ENCODE results near the gene CEP85L.
A peak's percentile ranks its signal among the peaks of the same experiment; 100 is the strongest.

CEP85L gene

DNA sequence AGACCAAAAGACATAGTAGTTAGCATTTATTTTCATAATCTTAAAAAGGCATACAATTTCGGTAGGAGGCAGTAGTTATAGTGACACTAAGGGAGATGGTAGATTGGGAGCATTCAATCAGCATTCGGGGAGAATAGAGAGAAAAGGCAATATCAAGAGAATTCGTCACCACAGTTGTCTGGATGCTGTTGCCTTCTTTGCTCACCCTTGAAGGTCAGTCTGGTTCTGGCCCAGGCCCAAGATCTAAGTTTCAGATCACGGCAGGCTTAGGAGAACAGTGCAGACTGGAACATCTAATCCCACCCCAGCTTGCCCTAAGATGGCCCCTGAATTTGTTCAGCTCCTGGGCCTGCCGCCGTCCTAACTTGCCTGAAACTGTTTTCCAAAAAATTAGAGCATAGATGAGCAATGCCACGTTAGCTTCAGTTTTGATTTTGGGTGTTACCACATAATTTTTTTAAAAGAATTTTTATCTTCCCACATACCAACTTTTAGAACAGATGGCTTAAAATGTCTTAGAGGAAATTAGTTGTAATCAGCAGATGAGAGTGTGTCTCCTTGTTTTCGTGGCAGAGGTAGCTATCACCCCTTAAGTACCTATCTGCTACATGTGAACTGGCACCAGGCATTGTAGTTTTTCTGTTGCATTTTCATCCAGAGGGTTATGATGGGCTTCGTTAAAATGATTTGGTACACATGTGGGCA, 8.3 kb upstream of the CEP85L start:
- no peak for DNase-seq

DNA sequence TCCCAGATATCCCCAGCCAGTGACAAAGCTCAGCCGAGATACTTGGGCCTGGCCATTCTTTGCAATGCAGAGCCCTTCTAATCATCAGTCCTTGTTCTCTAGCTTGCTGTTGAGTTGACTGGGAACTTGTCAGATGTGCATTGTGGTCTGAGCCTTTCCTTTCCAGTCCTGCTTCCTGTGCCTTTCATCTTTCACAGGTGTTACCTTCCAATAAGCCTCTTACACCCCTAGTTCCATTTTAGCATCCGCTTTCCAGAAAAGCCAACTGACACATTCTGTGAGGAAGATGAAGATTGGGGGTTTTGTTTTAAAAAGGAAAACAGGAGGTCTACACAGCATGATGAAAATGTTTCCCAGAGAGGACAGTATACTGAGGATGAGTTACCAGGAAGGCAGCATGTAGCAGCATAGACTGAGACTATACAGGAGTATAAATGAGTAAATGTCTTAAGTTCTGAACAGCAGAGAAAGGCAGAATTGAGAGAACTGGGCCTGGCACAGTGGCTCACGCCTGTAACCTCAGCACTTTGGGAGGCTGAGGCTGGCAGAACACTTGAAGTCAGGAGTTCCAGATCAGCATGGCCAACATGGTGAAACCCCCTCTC, 5.6 kb upstream of the CEP85L start:
- no peak for DNase-seq

DNA sequence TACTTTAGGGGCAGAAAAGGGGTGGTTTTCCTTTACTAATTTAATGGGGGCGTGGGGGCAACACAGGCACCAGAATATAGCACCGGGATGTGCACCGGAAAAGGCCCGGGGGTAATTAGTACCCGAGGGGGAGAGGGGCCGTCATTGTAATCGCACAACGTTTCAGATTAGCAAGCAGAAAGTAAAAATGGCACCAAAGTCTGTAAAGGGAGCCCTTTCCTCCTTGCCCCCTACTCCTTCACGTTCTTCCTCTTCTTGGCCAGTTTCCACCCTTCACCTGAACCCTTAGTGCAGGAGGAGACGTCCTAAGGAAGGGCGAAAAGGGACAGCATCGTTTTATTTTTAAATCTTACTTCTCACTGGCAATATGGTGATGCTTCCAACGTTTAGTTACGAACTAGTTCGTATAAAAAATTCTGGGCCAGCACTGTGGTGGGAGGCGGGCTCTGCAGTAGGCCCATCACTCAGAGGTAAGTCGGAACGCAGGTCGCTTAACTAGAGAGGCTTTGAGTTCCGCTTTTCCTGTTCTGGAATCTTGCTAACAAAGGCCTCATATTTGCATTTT, 742 bp upstream of the CEP85L start:
- DNase-seq, result no peak

DNA sequence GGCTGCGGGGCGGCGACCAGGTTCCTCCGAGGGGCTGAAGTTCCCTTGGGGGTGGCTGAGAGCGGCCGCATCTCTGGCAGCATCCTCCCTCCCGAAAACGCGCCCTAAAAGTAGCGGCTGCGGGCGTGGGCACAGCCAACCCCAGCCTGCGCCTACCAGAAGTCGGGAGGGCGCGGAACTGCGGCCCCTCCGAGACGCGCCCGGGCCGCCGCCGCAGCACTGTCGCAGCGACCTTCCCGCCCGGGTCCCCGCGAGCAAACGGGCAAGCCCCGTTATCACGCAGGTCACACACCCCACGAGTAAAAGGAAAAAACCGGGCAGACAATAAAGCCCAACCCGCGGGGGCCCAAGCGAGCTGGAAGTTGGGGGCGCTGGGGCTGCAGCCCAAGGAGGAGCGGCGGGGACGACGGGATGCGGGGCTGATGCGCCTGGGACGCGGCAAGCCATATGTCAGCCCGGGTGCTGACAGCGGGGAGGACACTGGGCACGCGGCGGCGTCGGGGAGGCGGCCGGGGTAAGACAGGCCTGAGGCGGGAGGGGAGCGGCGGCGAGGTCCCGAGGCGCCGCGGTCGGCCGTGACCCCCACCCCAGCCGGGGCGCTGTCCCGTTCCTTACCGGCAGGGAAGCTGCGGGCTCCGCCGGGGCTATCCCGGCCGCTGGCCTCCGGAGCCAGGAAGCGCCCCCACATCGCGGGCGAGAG, 659 bp downstream of the CEP85L start:
- DNase-seq, result peak; percentile 15

DNA sequence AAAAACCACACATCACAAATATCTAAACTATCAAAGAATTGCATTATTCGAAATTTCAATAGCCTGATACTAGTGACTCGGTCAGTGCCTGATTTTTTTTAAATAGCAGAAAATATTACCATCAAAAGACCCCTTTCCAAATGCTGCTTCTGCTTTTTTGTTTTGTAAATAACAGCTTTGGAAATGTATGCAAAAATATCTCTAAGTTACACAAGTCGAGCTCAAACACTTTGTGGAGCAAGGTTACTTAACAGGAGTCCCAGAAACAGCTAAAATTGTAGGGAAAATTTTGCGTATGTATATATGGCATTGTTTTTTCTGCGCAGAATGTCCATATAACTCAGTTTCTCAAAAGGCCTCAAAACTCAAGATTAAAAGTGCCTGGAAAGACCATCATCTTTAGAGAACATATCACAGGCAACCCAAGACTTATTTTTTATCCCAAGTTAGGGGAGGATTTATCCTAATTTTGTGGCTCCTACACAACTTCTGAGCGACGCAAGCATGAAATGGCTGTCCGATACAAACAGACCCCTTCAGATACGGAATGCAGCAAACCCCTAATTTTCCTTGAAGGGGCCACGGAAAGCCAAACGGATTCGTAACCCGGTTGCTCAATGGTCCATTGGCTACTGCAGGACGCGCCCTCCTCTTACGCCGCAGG, 1.3 kb downstream of the CEP85L start:
- DNase-seq, result no peak

DNA sequence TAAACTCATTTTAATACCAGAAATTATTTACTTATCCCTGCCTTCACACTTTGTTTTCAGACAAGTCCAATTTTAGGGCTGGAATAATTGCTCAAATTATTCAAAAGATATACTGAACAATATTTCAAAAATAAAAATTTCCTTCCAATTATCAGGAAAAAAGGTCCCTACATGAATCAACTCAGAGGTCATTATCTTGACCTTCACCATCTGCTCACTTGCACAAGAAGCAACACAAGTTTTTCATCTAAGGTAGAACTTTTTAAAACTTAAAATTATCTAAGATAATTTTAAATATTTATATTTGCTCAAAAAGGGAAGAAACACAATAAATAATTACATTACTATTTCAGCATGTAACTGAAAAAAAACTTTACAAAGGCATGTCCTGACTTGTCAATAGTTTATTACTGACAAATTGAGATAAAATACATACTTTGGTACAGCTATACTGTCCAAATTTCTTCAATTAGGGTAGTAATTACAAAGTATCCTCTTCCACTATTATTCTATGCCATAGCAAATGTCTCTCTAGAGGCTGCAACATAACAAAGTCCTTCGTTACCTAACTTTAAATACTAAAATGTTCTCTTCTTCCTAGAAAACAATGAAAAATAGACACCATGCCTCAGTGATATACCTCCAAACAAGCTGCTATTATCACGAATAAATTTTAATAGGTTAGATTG, 2.4 kb downstream of the CEP85L start:
- no peak for DNase-seq

DNA sequence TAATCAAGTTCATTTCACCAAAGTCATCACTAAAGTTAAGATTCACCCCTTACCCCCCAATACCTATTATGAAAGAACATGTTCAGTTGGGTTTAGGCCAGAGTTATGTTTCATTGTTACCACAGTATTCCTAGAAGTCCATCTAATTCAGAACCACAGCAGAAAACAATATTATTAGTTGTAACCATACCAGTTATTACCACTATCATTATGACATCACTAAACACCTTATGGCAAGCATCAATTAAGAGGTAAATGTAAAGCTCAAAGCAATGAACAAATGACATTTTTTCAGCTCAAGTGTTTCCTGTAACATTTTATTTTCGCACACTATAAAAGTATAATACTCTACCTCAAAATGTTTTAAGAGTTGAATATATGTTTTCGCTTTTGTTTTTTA, 4.4 kb downstream of the CEP85L start:
- DNase-seq, result no peak

DNA sequence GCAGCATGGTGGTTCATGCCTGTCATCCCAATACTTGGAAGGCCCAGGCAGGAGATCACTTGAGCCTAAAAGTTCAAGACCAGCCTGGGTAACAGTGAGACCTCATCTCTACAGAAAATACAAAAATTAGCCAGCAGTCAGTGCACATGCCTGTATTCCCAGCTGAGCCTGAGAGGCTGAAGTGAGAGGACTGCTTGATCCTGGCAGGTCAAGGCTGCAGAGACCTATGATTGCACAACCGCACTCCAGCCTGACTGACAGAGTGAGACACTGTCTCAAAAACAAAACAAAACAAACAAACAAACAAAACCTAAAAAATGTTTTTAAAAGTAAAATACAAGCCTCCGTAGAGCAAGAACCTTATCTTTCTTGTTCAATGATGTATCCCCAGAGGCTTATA, 6.0 kb downstream of the CEP85L start:
- DNase-seq, result no peak

DNA sequence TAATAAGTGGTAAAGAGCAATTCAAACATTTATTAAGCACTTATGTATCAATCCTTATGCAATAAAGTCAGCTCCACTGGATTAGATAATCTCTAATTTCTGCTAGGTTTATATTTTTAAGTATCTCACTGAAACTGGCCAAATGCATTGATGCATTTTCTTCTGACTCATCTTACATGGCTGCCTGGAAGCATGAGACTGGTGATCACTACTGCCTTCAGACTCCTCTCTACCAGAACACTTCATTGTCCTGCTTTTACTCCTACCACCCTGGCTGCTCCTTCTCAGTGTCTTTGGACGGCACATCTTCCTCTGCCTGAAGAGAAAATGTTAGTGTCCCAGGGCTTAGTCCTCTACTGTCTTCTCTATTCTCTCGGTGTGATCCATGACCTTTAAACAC, 7.4 kb downstream of the CEP85L start:
- DNase-seq, result no peak

DNA sequence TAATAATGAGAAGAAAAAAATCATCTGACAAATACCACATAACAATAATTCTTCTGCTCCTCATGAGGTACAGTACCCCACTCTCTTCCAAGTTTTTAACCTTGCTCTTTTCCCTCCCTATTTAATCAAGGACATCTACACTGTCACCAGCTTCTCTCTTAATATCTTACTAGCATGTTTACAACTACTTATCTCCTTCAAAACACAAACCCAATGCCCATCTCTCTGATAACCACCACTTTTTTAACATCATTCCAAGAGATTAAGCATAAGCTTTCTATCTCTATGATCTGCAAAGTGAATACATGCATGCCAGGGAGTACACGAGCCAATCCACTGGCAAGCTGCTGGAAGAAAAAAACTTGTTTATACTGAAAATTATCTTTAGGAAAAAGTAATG, 10.3 kb downstream of the CEP85L start:
- DNase-seq, result no peak

DNA sequence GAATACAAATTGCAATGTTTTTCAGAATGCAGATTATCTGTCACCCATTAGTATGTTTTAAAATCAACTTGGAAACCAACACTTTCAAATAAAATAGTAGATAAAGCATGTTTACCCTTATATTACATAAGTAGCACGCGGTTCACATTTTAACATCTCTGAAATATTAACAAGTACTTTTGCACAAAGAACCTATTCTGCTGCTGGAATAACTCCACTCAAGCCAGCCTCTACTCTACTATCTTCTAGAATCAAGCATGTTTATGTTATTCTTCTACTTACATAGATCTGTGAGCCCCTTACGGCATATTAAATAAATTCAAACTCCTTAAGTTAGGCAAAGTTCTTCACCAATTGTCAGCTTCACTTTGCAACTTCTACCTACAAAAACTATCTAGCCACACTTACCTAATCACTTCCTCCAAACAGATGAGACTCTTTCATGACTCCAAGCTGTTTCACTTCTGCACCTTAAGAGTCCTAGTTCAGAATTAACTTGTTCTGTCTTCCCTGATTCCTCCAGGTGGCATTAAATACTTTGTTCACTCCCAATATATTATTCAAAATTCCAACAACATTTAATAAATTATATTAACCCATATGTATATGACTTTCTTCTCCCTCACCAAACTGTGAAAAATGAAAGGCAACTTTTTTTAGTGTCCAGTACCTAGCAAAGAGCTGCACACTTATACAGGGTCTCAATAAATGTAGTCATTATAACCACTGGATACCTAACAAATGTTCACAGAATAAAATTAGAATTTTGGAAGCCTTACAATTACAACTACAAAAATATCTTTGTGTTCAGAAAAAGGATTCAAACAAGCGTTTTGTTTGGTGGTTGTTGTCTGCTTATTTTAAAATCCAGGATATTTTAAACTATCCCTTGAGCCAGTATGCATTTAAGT, 12.1 kb downstream of the CEP85L start:
- no peak for DNase-seq

DNA sequence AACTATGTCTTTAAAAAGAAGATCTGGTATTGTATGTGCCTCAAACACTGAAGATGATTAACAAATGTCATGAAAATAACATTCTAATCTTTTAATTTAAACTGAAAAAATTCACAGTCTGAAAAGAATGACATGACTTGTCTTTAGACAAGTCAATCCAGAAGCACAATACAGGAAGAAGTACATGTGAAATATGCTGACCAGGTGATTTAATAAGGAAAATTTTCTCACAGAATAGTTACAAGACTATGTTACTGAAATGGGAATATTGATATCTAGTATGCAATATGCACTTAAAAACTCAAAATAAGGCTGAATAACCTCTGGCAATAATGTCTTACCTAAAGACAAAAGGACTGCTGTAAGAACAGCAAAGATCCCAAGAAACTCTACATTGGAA, 13.1 kb downstream of the CEP85L start:
- DNase-seq, result no peak

DNA sequence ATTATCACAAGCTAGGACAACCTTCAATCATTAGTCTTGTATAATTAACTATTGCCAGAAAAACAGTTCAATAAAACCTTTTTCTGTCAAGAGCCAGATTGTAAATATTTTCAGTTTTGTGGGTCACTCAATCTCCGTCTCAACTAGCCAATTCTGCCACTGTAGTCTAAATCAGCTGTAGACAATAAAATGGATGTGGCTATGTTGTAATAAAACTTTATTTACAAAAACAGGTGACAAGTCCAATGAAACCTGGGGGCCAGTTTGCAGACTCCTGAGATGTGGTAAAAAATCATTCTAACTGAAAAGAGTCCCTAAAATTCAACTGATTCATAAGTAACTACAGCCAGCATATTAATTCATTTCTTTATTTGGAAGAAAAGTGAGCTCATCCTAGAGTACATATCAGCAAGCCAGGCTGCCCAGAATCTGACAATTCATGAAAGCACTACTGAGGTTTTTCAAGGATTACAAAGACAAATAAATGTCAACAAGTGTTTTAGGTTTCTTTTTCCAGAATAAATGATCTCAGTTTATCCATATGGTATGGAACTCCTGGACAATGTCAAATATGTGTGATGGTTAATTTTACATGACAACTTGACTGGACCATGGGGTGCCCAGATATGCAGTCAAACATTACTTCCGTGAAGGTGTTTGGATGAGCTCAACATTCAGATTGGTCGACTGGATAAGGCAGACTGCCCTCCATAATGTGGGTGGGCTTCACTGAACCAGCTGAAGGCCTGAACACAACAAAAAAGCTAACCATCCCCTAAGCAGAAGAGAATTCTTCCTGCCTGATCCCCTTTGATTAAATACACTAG, 15.3 kb downstream of the CEP85L start:
- no peak for DNase-seq

DNA sequence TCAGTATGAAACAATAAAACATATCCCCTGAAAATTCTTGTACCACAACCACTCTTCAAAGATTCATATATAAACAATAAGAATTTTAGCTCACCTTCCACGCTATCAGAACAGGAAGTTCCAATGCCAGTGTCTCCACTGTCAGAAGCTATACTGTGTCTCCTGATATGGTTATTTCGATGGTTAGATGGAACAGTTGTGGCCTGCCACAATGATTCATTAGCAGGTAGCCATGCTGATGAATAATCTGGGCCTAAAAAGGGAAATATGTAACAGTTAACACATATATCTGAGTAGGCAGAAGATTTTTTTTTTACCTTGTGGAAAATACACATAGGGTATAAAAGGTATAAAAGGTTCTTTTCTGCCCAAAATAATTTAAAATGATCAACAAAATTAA, 19.0 kb downstream of the CEP85L start:
- no peak for DNase-seq

DNA sequence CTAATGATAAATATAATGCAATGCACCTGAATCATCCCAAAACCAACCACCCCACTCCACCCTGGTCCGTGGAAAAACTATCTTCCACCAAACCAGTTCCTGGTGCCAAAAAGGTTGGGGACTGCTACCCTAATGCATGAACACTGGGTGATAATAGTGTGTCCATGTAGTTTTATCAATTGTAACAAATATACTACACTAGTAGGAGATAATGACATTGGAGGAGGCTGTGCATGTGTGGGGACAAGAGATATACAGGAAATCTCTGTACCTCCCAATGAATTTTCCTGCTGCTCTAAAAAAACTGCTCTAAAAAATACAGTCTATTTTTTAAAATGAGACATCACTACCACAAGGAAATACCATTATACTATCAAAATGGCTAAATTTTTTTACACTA, 20.5 kb downstream of the CEP85L start:
- no peak for DNase-seq

DNA sequence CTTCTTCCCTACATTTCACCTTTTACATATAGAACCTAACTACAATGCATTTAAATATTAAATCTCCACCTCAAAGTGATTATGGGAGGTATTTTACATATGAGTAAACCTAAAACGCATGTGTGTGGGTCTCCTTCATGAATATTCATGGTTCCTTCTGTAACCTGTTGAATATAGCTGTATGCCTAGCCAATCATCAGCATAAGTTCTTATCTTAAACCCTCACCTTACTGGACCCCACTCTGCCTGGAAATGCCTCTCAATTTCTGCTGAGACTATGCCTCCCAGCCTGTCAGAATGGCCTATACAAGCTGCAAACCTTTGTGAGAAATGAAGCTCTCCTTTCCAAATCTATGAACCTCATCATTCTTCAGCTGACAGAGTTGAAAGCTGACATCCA, 21.3 kb downstream of the CEP85L start:
- DNase-seq, result no peak

DNA sequence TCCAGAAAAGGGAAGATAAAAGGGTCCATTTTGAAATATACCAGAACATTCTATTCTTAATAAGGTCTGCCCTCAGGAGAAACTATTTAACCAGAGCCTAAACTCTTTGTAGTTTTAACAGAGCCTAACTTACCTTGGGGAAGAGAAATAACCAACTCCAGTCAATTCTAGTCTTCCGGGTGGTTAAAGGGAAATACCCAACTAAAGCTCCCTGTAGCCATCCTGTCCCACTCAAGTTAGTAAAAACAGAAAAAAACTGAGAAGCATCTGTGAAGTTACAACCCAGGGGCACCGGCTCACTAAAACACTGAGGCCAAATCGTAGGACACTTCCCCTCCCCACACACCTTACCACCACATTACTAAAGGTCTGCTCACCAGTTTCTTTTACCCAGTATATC, 23.7 kb downstream of the CEP85L start:
- DNase-seq, result no peak

DNA sequence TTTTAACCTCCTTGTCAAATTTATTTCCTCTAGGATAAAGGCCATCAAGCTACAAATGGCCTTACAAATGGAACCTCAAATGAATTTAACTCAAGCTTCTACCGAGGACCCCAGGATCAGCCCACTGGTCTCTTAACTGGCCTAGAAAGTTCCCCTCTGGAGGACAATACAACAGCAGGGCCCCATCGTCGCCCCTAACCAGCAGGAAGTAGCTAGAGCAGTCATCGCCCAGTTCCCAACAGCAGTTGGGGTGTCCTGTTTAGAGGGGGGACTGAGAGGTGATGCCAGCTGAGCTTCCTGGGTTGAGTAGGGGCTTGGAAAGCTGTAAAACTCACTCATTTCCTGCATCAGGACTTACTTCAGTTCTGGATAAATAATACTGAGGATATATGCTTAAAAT, 25.6 kb downstream of the CEP85L start:
- no peak for DNase-seq

DNA sequence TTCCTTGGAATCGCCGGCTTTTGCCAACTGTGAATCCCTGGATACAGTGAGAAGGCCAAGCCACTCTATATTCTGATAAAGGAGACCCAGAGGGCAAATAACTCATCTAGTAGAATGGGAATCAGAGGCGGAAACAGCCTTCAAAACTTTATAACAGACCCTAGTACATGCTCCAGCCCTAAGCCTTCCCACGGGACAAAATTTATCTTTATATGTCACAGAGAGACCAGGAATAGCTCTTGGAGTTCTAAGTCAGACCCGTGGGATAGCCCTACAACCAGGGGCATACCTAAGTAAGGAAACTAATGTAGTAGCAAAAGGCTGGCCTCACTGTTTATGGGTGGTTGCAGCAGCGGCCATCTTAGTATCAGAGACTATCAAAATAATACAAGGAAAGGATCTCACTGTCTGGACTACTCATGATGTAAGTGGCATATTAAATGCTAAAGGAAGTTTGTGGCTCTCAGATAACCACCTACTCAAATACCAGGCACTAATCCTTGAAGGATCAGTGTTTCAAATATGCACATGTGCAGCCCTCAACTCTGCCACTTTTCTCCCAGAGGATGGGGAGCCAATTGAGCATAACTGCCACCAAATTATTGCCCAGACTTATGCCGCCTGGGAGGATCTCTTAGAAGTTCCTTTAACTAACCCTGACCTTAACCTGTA, 29.5 kb downstream of the CEP85L start:
- no peak for DNase-seq

DNA sequence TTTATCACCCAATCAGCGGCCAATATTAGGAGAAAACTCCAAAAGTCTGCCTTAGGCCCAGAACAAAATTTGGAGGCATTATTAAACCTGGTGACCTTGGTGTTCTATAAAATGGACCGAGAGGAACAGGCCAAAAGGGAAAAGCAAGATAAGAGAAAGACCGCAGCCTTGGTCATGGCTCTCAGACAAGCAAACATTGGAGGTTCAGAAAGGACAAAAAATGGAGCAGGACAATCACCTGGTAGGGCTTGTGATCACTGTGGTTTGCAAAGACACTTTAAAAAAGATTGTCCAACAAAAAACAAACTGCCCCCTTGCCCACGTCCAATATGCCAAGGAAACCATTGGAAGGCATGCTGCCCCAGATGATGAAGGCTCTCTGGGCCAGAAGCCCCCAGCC, 31.2 kb downstream of the CEP85L start:
- no peak for DNase-seq
